ENCODE data around the gene TNNT2.

- no peak for TF ChIP-seq CTCF (IDR thresholded peaks at IDR 0.05; ENCODE audit: insufficient read depth, low read depth, low read length)
- TF ChIP-seq EZH2 (IDR thresholded peaks at IDR 0.05; ENCODE audit: insufficient read depth, low read length) = no peak
Observed at GRCh38 chr1:201347498-201348210, 29.8 kb downstream of the TNNT2 start.
